CD4-positive, alpha-beta T cell treated with Interleukin-1 beta for 1 hour (primary cell): Measurements from ENCODE around the gene ZNF177.

Experiments
- DNase-seq, 2 donors: peaks; one replicate each; pipeline ENCODE4 v3.0.0-alpha.2; 2020 to 2022

ZNF177 gene

DNA sequence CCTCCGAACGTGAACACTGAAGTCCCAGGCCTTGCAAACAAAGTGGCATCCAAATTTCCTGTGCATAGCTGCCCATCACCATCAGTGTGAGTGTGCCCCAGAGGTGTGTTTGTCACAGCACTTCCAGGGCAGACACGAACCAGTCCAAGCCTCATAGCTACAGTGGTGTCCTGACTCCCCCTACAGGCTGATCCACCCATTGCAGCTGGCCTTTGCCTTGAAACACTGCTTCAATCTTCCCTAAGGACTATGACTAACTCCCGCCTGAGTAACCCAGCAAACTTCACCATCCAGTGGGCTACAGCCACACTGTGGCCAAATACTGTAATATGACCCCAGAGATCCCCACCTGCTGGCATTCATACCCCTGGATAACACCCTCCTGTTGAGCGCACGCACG lies 68.7 kb downstream of the ZNF177 start:
- peak; percentile 30 to 52 for DNase-seq
